Keratinocyte (primary cell): ENCODE measurements around the gene EPHB6.

Experiments
- EZH2 ChIP-seq: IDR thresholded peaks from one replicate; pipeline ENCODE4 v1.6.1; 2012; ENCODE audit warnings: inconsistent platforms, mild to moderate bottlenecking, low read length, moderate library complexity
- TF ChIP-seq, protein P1 (sequence below), 3 experiments: IDR thresholded peaks in 1 of 3; conservative IDR thresholded peaks in 1 of 3; optimal IDR thresholded peaks in 1 of 3; 2 replicates in 2 of 3; 3 replicates in 1 of 3; pipeline versions ENCODE3 to v1.5.1; 2011; ENCODE audit warnings: low read length in 3 of 3, mild to moderate bottlenecking in 3 of 3, moderate library complexity in 2 of 3, control low read depth in 1 of 3, inconsistent platforms in 1 of 3; ENCODE audit not compliant: insufficient read depth in 2 of 3; ENCODE audit errors: extremely low read depth in 1 of 3

DNA sequence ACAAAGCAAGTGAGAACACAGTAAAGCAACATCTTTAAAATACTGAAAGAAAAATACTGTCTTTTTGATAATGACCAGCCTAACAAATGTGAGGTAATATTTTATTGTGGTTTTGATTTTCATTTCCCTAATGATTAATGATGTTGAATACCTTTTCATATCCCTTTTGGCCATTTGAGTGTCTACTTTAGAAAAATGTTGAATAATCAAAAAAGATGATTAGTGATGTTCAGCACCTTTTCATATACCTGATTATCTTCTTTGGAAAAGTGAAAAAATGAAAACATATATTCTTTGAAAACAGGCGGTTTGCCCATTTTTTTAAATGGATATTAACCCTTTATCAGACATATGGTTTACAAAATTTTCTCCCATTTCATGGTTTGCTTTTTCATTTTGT, 32.2 kb upstream of the EPHB6 start:
- TF ChIP-seq, protein P1, sequence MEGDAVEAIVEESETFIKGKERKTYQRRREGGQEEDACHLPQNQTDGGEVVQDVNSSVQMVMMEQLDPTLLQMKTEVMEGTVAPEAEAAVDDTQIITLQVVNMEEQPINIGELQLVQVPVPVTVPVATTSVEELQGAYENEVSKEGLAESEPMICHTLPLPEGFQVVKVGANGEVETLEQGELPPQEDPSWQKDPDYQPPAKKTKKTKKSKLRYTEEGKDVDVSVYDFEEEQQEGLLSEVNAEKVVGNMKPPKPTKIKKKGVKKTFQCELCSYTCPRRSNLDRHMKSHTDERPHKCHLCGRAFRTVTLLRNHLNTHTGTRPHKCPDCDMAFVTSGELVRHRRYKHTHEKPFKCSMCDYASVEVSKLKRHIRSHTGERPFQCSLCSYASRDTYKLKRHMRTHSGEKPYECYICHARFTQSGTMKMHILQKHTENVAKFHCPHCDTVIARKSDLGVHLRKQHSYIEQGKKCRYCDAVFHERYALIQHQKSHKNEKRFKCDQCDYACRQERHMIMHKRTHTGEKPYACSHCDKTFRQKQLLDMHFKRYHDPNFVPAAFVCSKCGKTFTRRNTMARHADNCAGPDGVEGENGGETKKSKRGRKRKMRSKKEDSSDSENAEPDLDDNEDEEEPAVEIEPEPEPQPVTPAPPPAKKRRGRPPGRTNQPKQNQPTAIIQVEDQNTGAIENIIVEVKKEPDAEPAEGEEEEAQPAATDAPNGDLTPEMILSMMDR (optimal IDR thresholded peaks at IDR 0.05 in 1 of 3, IDR thresholded peaks at IDR 0.05 in 1 of 3, conservative IDR thresholded peaks at IDR 0.05 in 1 of 3; ENCODE audit: extremely low read depth in 1 of 3, insufficient read depth in 2 of 3, low read length in 3 of 3): no peak
- TF ChIP-seq EZH2: no peak
